ENCODE data around the gene HTR2B.
"Not testable (repeated sequence)": the region's sequence is repeated elsewhere in the genome, so short reads cannot be mapped to it uniquely, and the experiment has no call there.

HTR2B gene

DNA sequence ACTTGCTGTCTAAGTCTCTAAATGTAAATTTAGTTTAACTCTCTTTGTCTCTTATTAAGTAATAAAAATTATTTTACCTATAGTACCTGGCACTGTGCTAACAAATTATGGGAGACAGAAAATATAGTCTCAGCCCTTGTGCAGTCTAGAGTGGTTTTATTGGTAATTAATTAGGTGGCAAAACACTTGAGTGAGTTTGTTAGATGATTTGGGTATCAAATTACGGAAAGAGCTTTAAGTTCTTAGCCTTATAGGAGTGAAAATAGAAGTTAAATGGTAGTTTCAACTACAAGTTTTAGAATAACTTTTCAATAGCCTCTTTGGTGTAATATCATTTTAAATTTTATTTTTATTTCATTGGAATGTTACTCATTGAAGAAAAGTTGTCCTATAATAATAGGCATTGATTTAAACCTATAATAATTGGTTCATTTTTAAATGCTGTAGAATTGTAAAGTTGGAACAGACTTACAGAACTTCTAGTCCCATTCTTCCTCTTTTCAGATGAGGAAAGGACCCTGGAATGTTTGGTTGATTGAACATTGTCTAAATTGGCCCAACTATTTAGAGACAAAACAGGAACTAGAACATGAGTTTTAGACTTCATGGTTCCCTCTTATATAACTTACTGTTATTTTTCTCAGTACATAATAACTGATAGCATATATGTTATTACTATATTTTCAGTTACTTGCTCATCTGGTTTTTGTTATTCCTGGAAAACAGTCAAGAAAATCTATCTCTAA is 10.2 kb upstream of the HTR2B start:
- DNase-seq (ENCODE audit: insufficient read length, low spot score) (no peak), FAIRE-seq (peak; percentile 68)

DNA sequence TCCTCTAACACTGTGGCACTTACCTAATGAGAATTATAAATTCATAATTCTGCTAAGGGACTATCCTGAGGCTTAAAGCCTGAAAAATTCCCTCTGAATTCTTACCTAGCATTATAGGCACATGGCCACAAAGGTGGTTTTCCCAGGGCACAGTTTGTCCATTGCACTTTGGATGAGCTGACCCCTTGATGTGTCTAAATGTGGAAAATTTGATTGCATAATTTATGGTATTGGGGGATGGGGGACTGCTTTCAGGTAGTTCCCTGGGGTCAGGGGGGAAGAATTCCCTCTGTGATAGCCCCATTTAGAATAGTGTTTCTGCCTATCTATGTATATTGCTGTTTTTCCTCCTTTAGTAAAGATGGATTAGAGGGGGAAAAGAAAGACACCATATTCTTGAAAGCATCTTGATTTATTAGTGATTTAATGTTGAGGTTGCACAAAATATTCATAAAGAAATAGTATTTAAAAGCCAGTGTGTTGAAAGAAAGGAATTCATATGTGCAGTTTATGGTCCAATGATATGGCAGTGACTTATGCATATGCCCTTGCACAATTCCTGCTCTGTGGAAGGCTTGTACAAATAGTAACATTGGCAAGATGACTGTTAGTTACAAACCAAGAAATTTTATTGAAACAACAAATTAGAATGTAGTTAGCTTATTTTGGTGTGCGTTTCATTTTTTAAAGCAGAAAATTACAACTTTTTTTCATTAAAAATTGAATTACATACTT is 8.7 kb upstream of the HTR2B start:
- DNase-seq (ENCODE audit: insufficient read length, low spot score) = no peak
- FAIRE-seq = peak; percentile 23

DNA sequence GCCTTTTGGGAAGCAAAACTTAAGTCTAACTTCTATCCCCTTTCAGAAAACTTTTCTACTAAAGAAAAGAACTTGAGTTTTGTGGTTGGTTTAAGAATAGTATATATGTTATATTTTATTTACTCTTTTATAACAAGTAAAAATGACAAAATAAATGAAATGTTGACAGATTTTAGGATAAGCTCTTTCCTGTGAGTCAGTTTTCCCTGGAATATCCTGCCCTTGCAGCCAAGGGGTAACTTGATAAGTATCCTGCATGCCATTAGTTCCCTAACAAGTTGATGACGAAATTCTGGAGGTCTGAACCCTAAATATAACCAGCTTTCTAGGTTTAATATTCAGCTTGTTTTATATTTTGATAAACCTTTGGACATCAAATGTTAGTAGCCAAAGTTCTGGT is 7.3 kb upstream of the HTR2B start:
- DNase-seq (ENCODE audit: insufficient read length, low spot score) = no peak
- no peak for FAIRE-seq

DNA sequence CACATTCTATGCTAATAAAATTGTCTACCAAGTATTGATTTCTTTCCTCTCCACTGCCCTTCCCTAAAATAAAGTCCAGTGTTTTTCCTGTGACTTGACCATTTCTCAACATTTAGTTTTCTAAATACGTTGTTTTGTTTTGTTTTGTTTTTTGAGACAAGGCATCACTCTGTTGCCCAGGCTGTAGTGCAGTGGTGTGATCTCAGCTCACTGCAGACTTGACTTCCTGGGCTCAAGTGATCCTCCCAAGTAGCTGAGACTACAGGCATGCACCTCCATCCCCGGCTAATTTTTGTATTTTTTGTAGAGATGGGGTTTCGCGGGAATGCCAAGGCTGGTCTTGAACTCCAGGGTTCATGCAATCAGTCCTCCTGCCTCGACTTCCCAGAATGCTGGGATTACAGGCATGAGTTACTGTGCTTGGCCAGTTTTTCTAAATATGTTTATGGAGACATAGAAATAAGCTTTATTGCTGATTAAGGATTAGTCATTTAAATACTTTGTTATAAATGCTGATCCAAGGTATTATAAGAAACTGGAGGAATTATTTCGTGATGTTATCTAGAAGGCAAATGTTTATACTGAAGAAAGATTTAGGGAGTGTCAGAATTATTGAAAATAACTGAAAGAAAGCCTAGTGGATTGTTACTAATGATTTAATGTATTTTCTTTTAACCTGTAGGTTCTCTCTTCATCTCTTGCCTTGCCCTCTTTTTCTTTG is 5.7 kb upstream of the HTR2B start:
- FAIRE-seq = no peak
- DNase-seq (ENCODE audit: insufficient read length, low spot score) = no peak

DNA sequence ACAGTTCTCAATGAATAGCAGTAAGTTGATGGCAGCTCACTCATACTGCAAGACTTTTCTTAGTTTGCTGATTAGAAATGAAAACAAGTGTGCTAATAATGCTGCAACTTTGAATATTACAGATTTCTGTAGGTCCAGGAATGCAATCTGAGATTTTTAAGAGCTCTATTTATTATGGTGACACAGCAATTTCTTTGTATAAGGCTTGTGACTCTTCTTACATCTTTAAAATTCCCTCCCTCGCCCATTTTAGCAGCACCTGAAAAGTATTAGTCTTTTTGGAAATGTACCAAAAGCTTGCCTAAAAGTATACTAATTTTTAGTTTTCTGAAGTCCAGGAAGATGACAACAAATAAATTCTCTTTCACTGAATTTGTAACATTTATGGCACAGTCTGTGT is 4.4 kb upstream of the HTR2B start:
- DNase-seq (ENCODE audit: insufficient read length, low spot score) (no peak), FAIRE-seq (no peak)

DNA sequence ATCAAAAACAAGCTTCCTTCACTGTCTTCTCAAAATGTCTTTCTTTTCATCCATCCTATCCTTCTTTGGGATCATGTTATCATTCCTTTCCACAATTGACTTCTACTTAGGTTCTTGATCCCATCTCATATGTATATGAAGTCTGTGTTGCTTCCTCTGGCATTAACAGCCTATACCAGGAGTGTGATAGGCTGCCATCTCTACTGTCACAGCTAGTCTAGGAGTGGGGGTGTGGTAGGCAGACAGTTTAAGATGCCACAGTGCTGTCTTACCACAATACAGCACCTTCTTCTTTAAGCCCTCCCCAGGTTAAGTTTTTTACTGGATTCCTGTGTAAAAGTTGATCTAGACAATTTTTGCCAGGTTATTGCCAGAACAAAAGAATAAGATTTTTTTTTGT is 3.7 kb upstream of the HTR2B start:
- DNase-seq (ENCODE audit: insufficient read length, low spot score) (no peak), FAIRE-seq (peak; percentile 78)

DNA sequence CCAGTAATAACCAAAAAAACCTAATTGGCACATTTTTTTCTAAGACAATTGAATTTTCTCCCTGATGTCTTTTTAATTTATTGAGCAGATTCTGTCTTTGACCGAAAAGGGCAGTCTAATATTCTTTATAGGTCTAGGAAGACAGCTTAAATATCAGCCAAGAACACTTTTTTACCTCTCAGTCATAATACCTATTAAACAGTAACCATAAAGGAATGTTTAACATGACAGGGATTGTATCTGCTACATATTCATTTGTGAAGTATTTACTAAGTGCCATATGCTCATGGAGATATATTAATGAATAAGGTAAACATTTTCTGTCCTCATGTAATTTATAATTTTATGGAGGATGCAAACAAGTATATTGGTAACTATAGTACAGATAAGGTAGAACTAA is 3.1 kb upstream of the HTR2B start:
- FAIRE-seq (no peak), DNase-seq (ENCODE audit: insufficient read length, low spot score) (no peak)

DNA sequence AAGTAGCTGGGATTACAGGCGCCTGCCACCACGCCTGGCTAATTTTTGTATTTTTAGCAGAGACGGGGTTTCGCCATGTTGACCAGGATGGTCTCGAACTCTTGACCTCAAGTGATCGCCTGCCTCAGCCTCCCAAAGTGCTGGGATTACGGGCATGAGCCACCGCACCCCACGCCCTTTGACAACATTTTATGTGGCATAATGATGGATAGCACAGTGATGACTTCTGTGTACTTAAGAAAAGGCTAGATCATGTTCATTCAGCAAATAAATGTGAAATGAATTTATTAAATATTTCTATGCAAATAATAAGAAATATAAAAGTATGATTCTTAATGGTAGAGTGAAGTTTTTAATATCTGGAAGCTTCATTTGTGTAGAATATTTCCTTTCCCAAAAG is 2.6 kb upstream of the HTR2B start:
- FAIRE-seq (no peak), DNase-seq (ENCODE audit: insufficient read length, low spot score) (no peak)

DNA sequence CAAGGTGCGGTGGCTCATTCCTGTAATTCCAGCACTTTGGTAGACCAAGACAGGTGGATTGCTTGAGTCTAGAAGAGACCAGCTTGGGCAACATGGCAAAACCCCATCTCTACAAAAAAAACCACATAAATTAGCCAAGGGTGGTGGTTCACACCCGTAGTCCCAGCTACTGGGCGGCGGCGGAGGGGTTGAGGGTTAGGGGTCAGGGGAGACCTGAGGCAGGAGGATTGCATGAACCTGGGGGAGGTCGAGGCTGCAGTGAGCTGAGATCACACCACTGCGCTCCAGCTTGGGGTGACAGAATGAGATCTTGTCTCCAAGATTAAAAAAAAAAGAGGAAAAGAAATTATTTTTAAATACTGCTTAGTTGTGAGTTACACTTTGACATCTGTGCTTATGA is 1.3 kb upstream of the HTR2B start:
- FAIRE-seq (no peak), DNase-seq (ENCODE audit: insufficient read length, low spot score) (no peak)

DNA sequence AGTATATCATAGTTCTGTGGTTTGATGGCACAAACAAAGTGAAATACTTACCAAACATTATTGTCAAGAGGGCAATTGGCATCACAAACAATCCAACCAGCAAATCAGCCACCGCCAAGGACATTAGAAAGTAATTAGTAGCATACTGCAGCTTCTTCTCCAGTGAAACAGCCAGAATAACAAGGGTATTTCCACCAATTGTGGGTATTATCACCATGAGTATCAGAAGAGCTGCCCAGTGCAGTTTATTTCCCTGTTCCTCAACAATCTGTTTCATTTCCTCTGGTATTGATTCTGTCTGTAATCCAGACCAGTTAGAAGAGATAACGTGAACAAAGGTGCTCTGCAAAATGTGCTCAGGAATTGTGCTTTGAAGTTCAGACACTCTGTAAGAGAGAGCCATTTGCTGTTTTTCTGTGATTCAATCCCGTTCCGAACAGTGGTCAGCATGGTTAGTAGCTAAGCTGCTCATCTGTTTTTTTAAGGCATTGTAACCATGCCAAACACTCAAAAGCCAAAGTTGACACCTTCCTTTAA is 1.4 kb downstream of the HTR2B start:
- DNase-seq (ENCODE audit: insufficient read length, low spot score) (no peak), FAIRE-seq (peak; percentile 42)

DNA sequence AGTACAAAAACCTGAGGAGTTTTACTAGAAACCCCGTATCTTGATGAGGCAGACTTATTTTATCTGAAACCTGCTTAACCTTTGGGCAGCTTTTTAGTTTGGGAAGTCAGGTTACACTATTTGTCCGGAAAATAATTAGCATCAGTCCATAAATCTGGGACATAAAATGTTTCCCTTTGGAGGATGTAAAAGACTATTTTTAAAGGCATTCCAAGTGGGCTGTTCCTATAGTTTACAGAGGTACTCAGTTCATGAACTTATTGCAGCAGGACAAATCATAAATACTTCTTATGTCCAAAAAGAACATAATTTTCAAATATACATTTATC is 6.3 kb downstream of the HTR2B start:
- no peak for DNase-seq (ENCODE audit: insufficient read length, low spot score)

DNA sequence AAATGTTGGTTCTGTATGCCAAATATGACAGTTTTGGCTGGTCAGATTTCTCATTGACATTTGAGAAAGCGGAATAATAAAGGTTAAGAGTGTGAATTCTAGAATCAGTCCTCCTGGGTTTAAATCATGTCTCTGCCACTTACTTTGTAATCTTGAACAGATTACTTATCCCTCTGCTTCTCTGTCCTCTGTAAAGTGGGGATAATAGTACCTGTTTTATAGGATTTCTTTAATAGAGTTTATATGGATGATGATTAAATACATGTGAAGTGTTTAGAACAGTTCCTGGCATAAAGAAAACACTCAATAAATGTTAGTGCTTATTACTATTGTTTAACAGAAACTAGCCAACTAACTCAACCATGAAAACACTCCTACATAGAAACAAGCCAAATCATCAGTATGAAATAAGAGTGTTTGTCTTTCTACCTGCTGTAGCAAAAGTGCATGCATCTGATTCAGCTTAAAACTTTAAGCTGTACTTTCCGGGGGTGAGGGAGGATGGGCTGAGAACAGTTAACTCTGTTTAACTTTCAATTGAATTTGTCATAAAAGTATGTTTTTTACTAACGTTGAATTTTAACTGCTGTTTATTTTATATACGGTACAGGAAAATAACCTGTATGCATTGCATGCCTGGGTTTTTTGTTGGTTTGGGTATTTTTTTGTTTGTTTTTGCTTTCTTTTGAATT is 6.8 kb downstream of the HTR2B start:
- peak; percentile 84 for FAIRE-seq

More for the DNA sequence above, 6.3 kb downstream of the HTR2B start:
- peak; percentile 8 for FAIRE-seq

DNA sequence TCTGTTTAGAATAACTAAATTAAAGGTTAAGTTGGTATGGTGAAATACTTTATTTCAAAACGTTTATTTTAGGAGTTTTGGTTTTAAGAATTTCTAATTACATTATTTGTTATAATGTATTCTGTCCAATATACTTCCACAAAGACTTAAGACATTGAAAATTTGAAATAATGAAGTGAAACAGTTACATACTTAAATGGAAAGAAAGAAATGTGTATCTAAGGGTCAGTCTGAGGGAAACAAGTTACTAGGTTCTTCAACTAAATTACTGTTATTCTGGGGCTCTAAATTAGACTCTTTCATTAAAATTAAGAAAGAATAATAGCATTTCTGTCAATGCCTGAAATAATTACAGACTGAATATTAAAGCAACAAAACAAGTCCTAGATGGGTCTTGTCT is 7.7 kb downstream of the HTR2B start:
- no peak for FAIRE-seq
- DNase-seq (ENCODE audit: insufficient read length, low spot score) = no peak

More for the DNA sequence above, 6.8 kb downstream of the HTR2B start:
- no peak for DNase-seq (ENCODE audit: insufficient read length, low spot score)

DNA sequence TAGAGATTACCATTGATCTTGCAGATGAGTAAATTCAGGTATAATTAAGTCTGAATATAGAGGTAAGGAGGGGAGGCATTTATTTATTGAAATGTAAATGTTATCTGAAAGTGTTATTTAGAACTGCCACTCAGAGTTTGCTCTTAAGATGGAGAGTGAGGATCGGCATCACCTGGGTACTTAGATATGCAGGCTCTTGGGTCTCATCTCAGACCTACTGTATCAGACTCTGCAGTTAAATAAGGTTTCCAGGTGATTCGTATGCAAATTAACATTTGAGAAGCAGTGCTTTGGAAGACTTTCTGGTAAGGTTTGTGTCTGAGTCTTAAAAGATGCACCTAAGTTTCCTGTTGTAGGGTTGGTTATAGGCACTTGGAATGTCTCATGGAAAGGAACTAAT is 9.2 kb downstream of the HTR2B start:
- FAIRE-seq = no peak
- DNase-seq (ENCODE audit: insufficient read length, low spot score) = no peak

DNA sequence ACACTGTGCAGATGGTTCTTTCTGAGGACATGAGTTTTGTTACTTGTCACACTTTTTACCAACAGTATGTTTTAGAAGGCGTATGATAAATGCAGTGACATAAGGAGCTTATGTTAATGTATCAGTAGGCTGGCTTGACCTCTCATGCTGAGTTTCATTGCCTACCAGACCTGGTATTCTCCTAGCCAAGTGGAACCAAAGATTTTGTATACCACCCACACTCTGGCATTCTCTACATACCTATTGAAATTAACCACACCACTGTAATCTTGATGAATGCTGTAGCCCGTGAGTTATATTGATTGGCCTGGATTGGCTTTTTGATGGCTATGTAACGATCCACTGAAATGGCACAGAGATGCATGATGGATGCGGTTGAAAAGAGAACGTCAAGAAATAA is 11.4 kb downstream of the HTR2B start:
- FAIRE-seq = no peak

DNA sequence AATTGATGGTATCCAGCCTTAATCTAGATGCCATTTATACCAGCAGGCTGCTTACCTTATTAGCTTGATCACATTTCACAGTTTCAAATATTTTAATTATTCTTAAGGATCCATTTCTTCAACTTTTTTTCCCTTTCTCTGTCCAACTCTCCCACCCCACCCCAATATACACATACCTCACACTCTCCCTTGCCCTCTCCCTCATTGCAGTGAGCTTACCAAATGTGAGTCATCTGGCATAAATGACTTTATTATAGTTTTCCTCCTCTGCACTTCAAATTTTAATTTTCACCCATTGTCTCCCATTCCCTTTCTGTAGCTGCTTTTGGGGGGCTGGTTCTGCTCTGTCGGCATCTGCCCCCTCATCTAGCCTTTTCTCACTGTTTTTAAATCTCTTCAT is 12.9 kb downstream of the HTR2B start:
- DNase-seq (ENCODE audit: insufficient read length, low spot score) (no peak), FAIRE-seq (no peak)

More for the DNA sequence above, 11.4 kb downstream of the HTR2B start:
- no peak for DNase-seq (ENCODE audit: insufficient read length, low spot score)

DNA sequence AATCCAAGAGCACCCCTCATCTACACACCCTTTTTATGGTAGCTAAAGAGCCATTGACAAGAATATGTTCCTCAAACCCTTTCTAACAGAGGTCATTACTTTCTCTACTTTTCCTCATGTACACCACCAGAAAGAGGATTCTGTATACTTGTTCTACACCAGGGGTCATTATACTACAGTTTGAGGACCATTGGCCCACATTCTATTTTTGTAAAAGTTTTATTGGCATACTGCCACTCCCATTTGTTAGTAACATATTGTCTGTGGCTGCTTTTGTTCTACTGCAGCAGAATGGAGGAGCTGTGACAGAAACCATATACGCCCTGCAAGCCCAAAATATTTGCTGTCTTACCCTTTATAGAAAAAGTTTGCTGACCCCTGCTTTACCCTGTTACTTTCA is 14.3 kb downstream of the HTR2B start:
- FAIRE-seq (no peak), DNase-seq (ENCODE audit: insufficient read length, low spot score) (no peak)

DNA sequence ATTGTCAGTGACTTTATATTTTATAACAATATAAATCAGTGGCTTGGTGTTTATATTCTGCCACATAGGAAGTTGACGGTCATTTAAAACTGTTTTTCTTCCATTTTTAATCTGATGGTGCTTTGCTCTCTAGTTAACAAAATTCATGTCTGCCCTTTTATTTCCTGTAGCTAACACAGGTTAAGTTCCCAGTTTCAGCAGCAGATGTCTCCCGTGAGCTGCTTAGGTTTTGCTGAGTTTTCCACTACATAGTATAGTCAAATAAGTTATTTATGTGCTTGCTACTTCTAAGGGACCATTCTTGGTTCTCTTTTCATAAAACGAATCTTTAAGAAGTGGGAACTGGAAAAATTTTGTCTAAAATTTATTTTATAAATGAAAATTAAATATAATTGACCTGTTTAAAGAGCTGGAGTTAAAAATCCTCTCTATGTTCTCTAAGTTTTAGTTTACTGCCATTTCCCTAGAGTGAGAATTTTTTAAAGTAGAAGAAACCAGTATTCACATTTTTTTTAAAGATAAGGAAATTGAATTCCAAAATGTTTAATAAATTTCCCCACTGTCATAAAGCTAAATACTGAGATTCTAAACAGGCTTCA is 20.6 kb downstream of the HTR2B start:
- DNase-seq (ENCODE audit: insufficient read length, low spot score) = peak; percentile 27
- peak; percentile 99 for FAIRE-seq

DNA sequence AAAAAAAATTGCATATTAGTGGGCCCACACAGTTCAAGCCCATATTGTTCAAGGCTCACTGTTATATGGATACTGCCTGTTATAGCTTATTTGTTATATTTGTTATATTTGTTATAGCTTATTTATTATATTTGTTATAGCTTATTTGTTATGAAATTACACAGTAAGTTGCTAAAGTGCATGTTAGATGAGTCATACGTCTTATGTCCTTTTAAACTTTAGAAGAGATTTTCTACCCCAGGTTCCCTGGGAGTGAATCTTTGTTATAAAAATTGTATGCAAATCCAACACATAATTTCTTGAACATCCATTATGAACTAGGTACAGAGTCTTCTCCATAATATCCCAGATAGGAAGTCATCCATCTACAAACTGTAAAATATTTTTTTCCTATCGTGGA is 22.1 kb downstream of the HTR2B start:
- DNase-seq (ENCODE audit: insufficient read length, low spot score) (no peak), FAIRE-seq (peak; percentile 42)

DNA sequence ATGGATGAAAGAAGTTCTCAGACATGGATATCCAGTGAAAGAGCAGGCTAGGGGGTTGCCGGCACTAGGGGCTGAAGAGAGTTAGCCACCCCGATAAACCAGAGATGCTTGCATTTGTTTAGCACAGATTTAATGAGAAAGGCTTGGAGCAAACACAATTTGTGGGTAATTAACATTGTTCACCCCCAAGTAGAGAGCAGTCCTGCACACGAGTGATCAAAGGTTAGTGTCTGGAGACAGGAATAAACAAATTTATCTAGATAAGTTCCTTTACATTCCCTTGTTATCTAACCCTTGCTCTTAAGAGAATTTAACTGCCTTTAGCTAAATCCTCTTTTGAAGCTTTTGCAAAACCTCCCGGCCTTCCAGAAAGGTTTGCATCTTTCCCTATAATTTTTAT is 23.9 kb downstream of the HTR2B start:
- DNase-seq (ENCODE audit: insufficient read length, low spot score) (no peak), FAIRE-seq (no peak)

DNA sequence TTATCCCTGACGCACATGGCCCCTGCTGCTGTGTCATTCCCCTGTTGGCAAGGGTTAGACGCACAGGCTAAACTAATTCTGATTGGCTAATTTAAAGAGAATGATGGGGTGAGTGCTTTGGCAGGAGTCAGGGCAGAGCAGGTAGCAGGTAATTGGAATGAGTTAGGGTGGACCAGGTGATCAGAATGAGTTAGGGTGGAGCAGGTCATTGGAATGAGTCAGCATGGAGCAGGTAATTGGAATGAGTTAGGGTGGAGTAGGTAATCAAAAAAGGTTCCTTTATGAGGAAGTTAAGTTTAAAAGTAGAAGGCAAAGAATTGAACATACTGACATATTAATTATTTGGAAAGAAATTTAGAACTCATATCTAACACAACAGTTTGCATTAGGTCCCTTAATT is 24.5 kb downstream of the HTR2B start:
- DNase-seq (ENCODE audit: insufficient read length, low spot score); FAIRE-seq: not testable (repeated sequence)
